K562 treated with DMSO at 1 percent for 12 hours (cell line): ENCODE data around the gene OR4N2. TPM values are rescaled to one million over a fixed set of nuclear protein-coding genes. Genes with fewer than 3 reads are reported as not detected.

ENCODE experiments used
- total RNA-seq: library from RNA; unstranded; fragments of 300-600 nt; gene quantifications from 2 replicates; pipeline ENCODE4 v1.2.3, GENCODE V29; 2022; ENCODE audit not compliant: insufficient read depth

OR4N2 gene
- not detected in 2 replicates for total RNA-seq

GRCh38 chr14:19803470-19803869, at the start of gene OR4N2:
TSS of gene OR4N2 (plus strand) at chr14:19803770. CDS start at chr14:19827449, 23,679 bp downstream.

GRCh38 chr14:19773204-19773603, 30.4 kb upstream of the OR4N2 start, which contains the start of gene OR4M1:
TSS of gene OR4M1 (plus strand) at chr14:19773504. CDS start at chr14:19780323, 6,819 bp downstream.

GRCh38 chr14:19874842-19875241, 71.3 kb downstream of the OR4N2 start, which contains the start of gene OR4K2:
TSS of gene OR4K2 (plus strand) at chr14:19875142. CDS start at chr14:19876268, 1,126 bp downstream.

Other genes with a start within 250 kb of the OR4N2 start
- not detected in 2 replicates for gene OR11H2, start 89.9 kb upstream of the OR4N2 start, total RNA-seq
- gene OR4Q3, start 60.2 kb upstream of the OR4N2 start, total RNA-seq = not detected in 2 replicates
- gene OR4M1, start 30.3 kb upstream of the OR4N2 start, total RNA-seq = not detected in 2 replicates
- gene OR4K2, start 71.4 kb downstream of the OR4N2 start, total RNA-seq = not detected in 2 replicates
- not detected in 2 replicates for gene OR4K5, start 116.8 kb downstream of the OR4N2 start, total RNA-seq
- gene OR4K1, start 127.1 kb downstream of the OR4N2 start, total RNA-seq = not detected in 2 replicates
- gene OR4K15, start 171.8 kb downstream of the OR4N2 start, total RNA-seq = not detected in 2 replicates
- not detected in 2 replicates for gene OR4Q2, start 198.4 kb downstream of the OR4N2 start, total RNA-seq
- not detected in 2 replicates for gene OR4K14, start 215.5 kb downstream of the OR4N2 start, total RNA-seq
- gene OR4K13, start 232.3 kb downstream of the OR4N2 start, total RNA-seq = not detected in 2 replicates